Liver (tissue), 9 donors: ENCODE results near the gene ACTN1. TPM values are rescaled to one million over a fixed set of nuclear protein-coding genes. Genes with fewer than 3 reads are reported as not detected.

Experiments
- DNase-seq: peaks from one replicate; pipeline ENCODE4 v3.0.0-alpha.2; 2017; ENCODE audit warnings: low spot score
- H3K27ac ChIP-seq, 2 donors: one replicate each; pipeline ENCODE4 v1.7.0; 2013; ENCODE audit warnings: inconsistent platforms in 2 of 2, low read length in 2 of 2, control low read depth in 1 of 2, low read depth in 1 of 2, mild to moderate bottlenecking in 1 of 2
- H3K27me3 ChIP-seq, 4 donors: one replicate each; pipeline versions ENCODE4 v1.6.1 to v1.7.0; 2013; ENCODE audit warnings: low read length in 3 of 4, inconsistent platforms in 1 of 4, mild to moderate bottlenecking in 1 of 4, moderate library complexity in 1 of 4; ENCODE audit not compliant: control insufficient read depth in 4 of 4, insufficient read depth in 4 of 4
- H3K36me3 ChIP-seq, 4 donors: one replicate each; pipeline versions ENCODE4 v1.6.1 to v1.7.0; 2013; ENCODE audit warnings: low read length in 3 of 4, mild to moderate bottlenecking in 3 of 4, low read depth in 1 of 4, moderate library complexity in 1 of 4; ENCODE audit not compliant: control insufficient read depth in 4 of 4, insufficient read depth in 3 of 4
- H3K4me1 ChIP-seq, 4 donors: one replicate each; pipeline versions ENCODE4 v1.6.1 to v1.7.0; 2013; ENCODE audit warnings: low read length in 3 of 4, mild to moderate bottlenecking in 3 of 4, moderate library complexity in 1 of 4; ENCODE audit not compliant: control insufficient read depth in 4 of 4, insufficient read depth in 4 of 4
- H3K4me3 ChIP-seq, 3 donors: one replicate each; pipeline versions ENCODE4 v1.6.1 to v1.7.0; 2013; ENCODE audit warnings: low read length in 3 of 3, control low read depth in 1 of 3, low read depth in 1 of 3, mild to moderate bottlenecking in 1 of 3
- H3K9ac ChIP-seq, 2 donors: one replicate each; pipeline ENCODE4 v1.7.0; 2013; ENCODE audit warnings: low read length in 2 of 2, mild to moderate bottlenecking in 2 of 2, moderate library complexity in 2 of 2, control low read depth in 1 of 2, low read depth in 1 of 2
- H3K9me3 ChIP-seq, 4 donors: one replicate each; pipeline versions ENCODE4 v1.6.1 to v1.7.0; 2013; ENCODE audit warnings: low read length in 3 of 4; ENCODE audit not compliant: control insufficient read depth in 4 of 4
- EGR1 ChIP-seq, 2 donors: IDR thresholded peaks; 2 replicates each; pipeline ENCODE4 v1.6.1; 2016 to 2018; ENCODE audit warnings: antibody characterized with exemption in 2 of 2, low read depth in 2 of 2
- FOXA1 ChIP-seq: IDR thresholded peaks from 2 replicates; pipeline ENCODE4 v1.6.1; 2016; ENCODE audit warnings: antibody characterized with exemption
- FOXA2 ChIP-seq: IDR thresholded peaks from 2 replicates; pipeline ENCODE4 v1.6.1; 2016; ENCODE audit warnings: antibody characterized with exemption
- GABPA ChIP-seq, 2 donors: IDR thresholded peaks in 1 of 2; conservative IDR thresholded peaks in 1 of 2; 2 replicates each; pipeline ENCODE4 v1.6.1; 2016; ENCODE audit warnings: antibody characterized with exemption in 2 of 2, mild to moderate bottlenecking in 1 of 2, moderate library complexity in 1 of 2
- HNF4A ChIP-seq, 2 donors: conservative IDR thresholded peaks; 2 replicates each; pipeline ENCODE4 v1.6.1; 2016; ENCODE audit warnings: antibody characterized with exemption in 2 of 2, mild to moderate bottlenecking in 2 of 2
- HNF4G ChIP-seq: IDR thresholded peaks from 2 replicates; pipeline ENCODE4 v1.6.1; 2016; ENCODE audit warnings: antibody characterized with exemption
- JUND ChIP-seq, 2 donors: IDR thresholded peaks; 2 replicates each; pipeline ENCODE4 v1.6.1; 2016; ENCODE audit warnings: antibody characterized with exemption in 2 of 2
- NR2F2 ChIP-seq: IDR thresholded peaks from 2 replicates; pipeline ENCODE4 v1.6.1; 2016; ENCODE audit warnings: antibody characterized with exemption
- RAD21 ChIP-seq, 2 donors: IDR thresholded peaks; 2 replicates each; pipeline ENCODE4 v1.6.1; 2016; ENCODE audit warnings: antibody characterized with exemption in 2 of 2, mild to moderate bottlenecking in 2 of 2
- RXRA ChIP-seq, 2 donors: IDR thresholded peaks; 2 replicates each; pipeline ENCODE4 v1.6.1; 2017 to 2018; ENCODE audit warnings: antibody characterized with exemption in 2 of 2, mild to moderate bottlenecking in 1 of 2
- TAF1 ChIP-seq: conservative IDR thresholded peaks from 2 replicates; pipeline ENCODE4 v1.6.1; 2016; ENCODE audit warnings: antibody characterized with exemption, mild to moderate bottlenecking
- YY1 ChIP-seq: IDR thresholded peaks from 2 replicates; pipeline ENCODE4 v1.6.1; 2016; ENCODE audit warnings: antibody characterized with exemption, mild to moderate bottlenecking
- WGBS: extraction: QIAGEN DNeasy Blood & Tissue Kit; methylation state at CpG from one replicate; pipeline ENCODE4 v1.1.7; 2013; 5-methylcytosine and 5-hydroxymethylcytosine counted together
- polyA plus RNA-seq, 2 donors: library from polyadenylated mRNA; stranded (reverse) in 1 of 2; unstranded in 1 of 2; fragments of 200-250 nt in 1 of 2; fragments of >200 nt in 1 of 2; fragmentation: Nextera tagmentation in 1 of 2; extraction: Ambion mirVana in 1 of 2; gene quantifications; one replicate each; pipeline versions ENCODE4 v1.2.1 to v1.2.3, GENCODE V29; 2013 to 2015
- total RNA-seq, 2 donors: library from RNA; depleted of rRNA; stranded (reverse); fragments of >200 nt; gene quantifications; one replicate each; pipeline ENCODE4 v1.2.3, GENCODE V29; 2014
- TF ChIP-seq, protein P1 (sequence below): fragments of 150-350 bp; IDR thresholded peaks from 2 replicates; pipeline ENCODE4 v1.5.1; 2017; ENCODE audit warnings: improper control_type of control experiment, low read depth, low read length; ENCODE audit not compliant: missing input control
- TF ChIP-seq, protein P2 (sequence below): IDR thresholded peaks from 2 replicates; pipeline ENCODE4 v1.6.1; 2016; ENCODE audit warnings: antibody characterized with exemption, mild to moderate bottlenecking
- TF ChIP-seq, protein P3 (sequence below): IDR thresholded peaks from 2 replicates; pipeline ENCODE4 v1.6.1; 2016; ENCODE audit warnings: antibody characterized with exemption
- TF ChIP-seq, protein P4 (sequence below): IDR thresholded peaks from 2 replicates; pipeline ENCODE4 v1.6.1; 2016; ENCODE audit warnings: antibody characterized with exemption
- TF ChIP-seq, protein P5 (sequence below): IDR thresholded peaks from 2 replicates; pipeline ENCODE4 v1.6.1; 2016; ENCODE audit warnings: antibody characterized with exemption
- donor health status: healthy.
- donor health status: healthy.
- donor health status: healthy.
- donor health status: healthy.
- donor health status: healthy.

Gene ACTN1
- total and polyA plus RNA-seq, 4 donors = 36.2 to 100 (median 63.1) TPM

DNA sequence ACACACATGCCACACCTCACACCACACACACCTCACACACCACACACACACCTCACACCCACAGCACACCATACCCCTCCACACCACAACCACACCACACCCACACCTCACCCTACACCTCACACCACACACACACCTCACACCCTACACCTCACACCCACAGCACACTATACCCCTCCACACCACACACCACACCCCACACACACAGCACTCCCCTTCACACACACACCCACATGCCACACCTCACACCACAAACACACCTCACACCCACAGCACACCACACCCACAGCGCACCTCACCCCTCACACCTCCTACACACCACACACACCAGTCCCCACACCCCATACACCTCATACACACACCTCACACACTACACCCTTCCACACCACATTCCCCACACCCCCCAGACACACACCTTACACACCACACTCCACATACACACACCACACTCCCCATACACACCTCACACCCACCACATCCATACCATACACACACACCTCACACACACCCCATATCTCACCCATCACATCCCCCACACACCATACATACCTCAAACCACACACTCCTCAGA is 80.0 kb downstream of the ACTN1 start:
- TF ChIP-seq, protein P1, sequence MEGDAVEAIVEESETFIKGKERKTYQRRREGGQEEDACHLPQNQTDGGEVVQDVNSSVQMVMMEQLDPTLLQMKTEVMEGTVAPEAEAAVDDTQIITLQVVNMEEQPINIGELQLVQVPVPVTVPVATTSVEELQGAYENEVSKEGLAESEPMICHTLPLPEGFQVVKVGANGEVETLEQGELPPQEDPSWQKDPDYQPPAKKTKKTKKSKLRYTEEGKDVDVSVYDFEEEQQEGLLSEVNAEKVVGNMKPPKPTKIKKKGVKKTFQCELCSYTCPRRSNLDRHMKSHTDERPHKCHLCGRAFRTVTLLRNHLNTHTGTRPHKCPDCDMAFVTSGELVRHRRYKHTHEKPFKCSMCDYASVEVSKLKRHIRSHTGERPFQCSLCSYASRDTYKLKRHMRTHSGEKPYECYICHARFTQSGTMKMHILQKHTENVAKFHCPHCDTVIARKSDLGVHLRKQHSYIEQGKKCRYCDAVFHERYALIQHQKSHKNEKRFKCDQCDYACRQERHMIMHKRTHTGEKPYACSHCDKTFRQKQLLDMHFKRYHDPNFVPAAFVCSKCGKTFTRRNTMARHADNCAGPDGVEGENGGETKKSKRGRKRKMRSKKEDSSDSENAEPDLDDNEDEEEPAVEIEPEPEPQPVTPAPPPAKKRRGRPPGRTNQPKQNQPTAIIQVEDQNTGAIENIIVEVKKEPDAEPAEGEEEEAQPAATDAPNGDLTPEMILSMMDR = no peak
- no peak for TF ChIP-seq RAD21 (IDR thresholded peaks at IDR 0.05)
- TF ChIP-seq FOXA1 = no peak
- TF ChIP-seq JUND (IDR thresholded peaks at IDR 0.05) = no peak
- no peak for TF ChIP-seq HNF4G
- TF ChIP-seq, protein P2, sequence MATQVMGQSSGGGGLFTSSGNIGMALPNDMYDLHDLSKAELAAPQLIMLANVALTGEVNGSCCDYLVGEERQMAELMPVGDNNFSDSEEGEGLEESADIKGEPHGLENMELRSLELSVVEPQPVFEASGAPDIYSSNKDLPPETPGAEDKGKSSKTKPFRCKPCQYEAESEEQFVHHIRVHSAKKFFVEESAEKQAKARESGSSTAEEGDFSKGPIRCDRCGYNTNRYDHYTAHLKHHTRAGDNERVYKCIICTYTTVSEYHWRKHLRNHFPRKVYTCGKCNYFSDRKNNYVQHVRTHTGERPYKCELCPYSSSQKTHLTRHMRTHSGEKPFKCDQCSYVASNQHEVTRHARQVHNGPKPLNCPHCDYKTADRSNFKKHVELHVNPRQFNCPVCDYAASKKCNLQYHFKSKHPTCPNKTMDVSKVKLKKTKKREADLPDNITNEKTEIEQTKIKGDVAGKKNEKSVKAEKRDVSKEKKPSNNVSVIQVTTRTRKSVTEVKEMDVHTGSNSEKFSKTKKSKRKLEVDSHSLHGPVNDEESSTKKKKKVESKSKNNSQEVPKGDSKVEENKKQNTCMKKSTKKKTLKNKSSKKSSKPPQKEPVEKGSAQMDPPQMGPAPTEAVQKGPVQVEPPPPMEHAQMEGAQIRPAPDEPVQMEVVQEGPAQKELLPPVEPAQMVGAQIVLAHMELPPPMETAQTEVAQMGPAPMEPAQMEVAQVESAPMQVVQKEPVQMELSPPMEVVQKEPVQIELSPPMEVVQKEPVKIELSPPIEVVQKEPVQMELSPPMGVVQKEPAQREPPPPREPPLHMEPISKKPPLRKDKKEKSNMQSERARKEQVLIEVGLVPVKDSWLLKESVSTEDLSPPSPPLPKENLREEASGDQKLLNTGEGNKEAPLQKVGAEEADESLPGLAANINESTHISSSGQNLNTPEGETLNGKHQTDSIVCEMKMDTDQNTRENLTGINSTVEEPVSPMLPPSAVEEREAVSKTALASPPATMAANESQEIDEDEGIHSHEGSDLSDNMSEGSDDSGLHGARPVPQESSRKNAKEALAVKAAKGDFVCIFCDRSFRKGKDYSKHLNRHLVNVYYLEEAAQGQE = no peak
- no peak for TF ChIP-seq GABPA (IDR thresholded peaks at IDR 0.05 in 1 of 2, conservative IDR thresholded peaks at IDR 0.05 in 1 of 2)
- TF ChIP-seq NR2F2 = no peak
- TF ChIP-seq FOXA2 = no peak
- no peak for TF ChIP-seq TAF1
- TF ChIP-seq HNF4A (conservative IDR thresholded peaks at IDR 0.05) = no peak
- no peak for TF ChIP-seq RXRA (IDR thresholded peaks at IDR 0.05)
- no peak for TF ChIP-seq EGR1 (IDR thresholded peaks at IDR 0.05; ENCODE audit: low read depth in 2 of 2)
- 92% methylated on average over 1 of the region's 1 CpG for WGBS
- H3K27me3 ChIP-seq = no peaks in the 10 kb centered on the region
- no peak for DNase-seq
- H3K27ac ChIP-seq = no peak overlapping the region
- no peaks in the 10 kb centered on the region for H3K9me3 ChIP-seq
- peaks cover 0 to 3% (median 2%) of the 10 kb centered on the region in 4 donors for H3K4me1 ChIP-seq
- H3K9ac ChIP-seq = no peak overlapping the region
- H3K36me3 ChIP-seq = peaks cover 15 to 70% (median 44%) of the 10 kb centered on the region in 4 donors
- H3K4me3 ChIP-seq = no peak overlapping the region

DNA sequence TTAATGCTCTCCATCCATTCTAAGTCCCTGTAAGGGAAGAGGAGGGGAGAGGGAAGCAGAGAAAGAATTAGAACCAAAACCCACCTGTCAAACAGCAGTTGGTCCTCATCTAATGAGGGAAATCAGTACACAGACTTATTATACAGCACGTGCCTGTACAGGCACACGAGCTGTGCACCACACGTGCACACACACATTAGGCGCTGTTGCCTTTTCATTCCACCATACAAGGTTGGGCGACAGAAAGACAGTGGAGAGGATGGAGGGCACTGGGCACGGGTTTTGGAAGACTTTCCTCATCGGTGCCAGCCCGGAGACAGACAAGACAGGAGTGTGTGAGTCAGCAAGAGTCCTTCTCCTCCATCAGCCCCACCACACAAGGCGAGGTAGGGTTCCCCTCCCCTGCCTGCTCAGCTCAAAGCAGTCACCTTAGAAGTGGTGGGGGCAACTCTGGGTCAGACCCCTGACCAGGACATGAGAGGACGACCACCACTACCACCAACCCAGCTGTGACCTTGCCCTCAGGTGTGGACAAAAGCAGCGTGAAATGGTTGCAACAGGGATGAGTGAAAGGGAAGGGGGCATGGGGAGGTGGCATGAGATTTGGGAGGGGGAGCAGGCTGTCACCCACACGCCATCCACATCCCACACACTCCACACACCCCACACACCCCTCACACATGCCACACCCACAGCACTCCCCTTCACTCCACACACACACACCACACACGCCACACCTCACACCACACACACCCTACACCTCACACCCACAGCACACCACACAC is 80.7 kb downstream of the ACTN1 start:
- Histone ChIP-seq H3K27me3 (no peaks in the 10 kb centered on the region), H3K27ac (no peak overlapping the region), H3K4me3 (no peak overlapping the region), H3K36me3 (peaks cover 15 to 70% (median 42%) of the 10 kb centered on the region in 4 donors), H3K9ac (no peak overlapping the region), H3K4me1 (peaks cover 0 to 3% (median 2%) of the 10 kb centered on the region in 4 donors), H3K9me3 (no peaks in the 10 kb centered on the region)
- no peak for DNase-seq
- WGBS = 82% methylated on average over 13 of the region's 13 CpGs
- TF ChIP-seq JUND (IDR thresholded peaks at IDR 0.05) = no peak
- TF ChIP-seq YY1 = no peak
- TF ChIP-seq, protein P3, sequence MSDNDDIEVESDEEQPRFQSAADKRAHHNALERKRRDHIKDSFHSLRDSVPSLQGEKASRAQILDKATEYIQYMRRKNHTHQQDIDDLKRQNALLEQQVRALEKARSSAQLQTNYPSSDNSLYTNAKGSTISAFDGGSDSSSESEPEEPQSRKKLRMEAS = no peak
- no peak for TF ChIP-seq RXRA (IDR thresholded peaks at IDR 0.05)
- TF ChIP-seq HNF4G = no peak
- no peak for TF ChIP-seq FOXA1
- no peak for TF ChIP-seq TAF1
- no peak for TF ChIP-seq GABPA (IDR thresholded peaks at IDR 0.05 in 1 of 2, conservative IDR thresholded peaks at IDR 0.05 in 1 of 2)
- TF ChIP-seq EGR1 (IDR thresholded peaks at IDR 0.05; ENCODE audit: low read depth in 2 of 2) = no peak
- TF ChIP-seq RAD21 (IDR thresholded peaks at IDR 0.05) = no peak
- TF ChIP-seq, protein P4, sequence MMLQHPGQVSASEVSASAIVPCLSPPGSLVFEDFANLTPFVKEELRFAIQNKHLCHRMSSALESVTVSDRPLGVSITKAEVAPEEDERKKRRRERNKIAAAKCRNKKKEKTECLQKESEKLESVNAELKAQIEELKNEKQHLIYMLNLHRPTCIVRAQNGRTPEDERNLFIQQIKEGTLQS = no peak
- TF ChIP-seq NR2F2 = no peak
- TF ChIP-seq, protein P5, sequence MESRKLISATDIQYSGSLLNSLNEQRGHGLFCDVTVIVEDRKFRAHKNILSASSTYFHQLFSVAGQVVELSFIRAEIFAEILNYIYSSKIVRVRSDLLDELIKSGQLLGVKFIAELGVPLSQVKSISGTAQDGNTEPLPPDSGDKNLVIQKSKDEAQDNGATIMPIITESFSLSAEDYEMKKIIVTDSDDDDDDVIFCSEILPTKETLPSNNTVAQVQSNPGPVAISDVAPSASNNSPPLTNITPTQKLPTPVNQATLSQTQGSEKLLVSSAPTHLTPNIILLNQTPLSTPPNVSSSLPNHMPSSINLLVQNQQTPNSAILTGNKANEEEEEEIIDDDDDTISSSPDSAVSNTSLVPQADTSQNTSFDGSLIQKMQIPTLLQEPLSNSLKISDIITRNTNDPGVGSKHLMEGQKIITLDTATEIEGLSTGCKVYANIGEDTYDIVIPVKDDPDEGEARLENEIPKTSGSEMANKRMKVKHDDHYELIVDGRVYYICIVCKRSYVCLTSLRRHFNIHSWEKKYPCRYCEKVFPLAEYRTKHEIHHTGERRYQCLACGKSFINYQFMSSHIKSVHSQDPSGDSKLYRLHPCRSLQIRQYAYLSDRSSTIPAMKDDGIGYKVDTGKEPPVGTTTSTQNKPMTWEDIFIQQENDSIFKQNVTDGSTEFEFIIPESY = no peak
- TF ChIP-seq, protein P1 = no peak
